Aorta (tissue), 5 donors: ENCODE measurements around the gene SAMD7. TPM values are rescaled to one million over a fixed set of nuclear protein-coding genes. Genes with fewer than 3 reads are reported as not detected.
A peak's percentile ranks its signal among the peaks of the same experiment; 100 is the strongest.

Experiments used
- ATAC-seq: fragments of 200-7000 bp; cut with Tn5 transposase; one replicate; pipeline ENCODE4 v1.9.1; 2022; ENCODE audit warnings: moderate library complexity; ENCODE audit not compliant: low FRiP score
- DNase-seq, 2 donors: peaks; one replicate each; pipeline ENCODE4 v3.0.0-alpha.2; 2020
- H3K27ac ChIP-seq, 2 donors: one replicate each; pipeline ENCODE4 v1.5.1; 2013; ENCODE audit warnings: low read length in 2 of 2, mild to moderate bottlenecking in 2 of 2, moderate library complexity in 2 of 2, control low read depth in 1 of 2, inconsistent platforms in 1 of 2, low read depth in 1 of 2
- H3K27me3 ChIP-seq, 2 donors: one replicate each; pipeline ENCODE4 v1.6.1; 2013; ENCODE audit warnings: control low read depth in 1 of 2, low read length in 1 of 2, mild to moderate bottlenecking in 1 of 2, moderate library complexity in 1 of 2; ENCODE audit not compliant: insufficient read depth in 2 of 2, control insufficient read depth in 1 of 2
- H3K36me3 ChIP-seq, 2 donors: one replicate each; pipeline ENCODE4 v1.6.1; 2013; ENCODE audit warnings: control low read depth in 1 of 2, low read length in 1 of 2, mild to moderate bottlenecking in 1 of 2; ENCODE audit not compliant: insufficient read depth in 2 of 2, control insufficient read depth in 1 of 2
- H3K4me1 ChIP-seq, 2 donors: one replicate each; pipeline ENCODE4 v1.6.1; 2013; ENCODE audit warnings: low read length in 2 of 2, control low read depth in 1 of 2, mild to moderate bottlenecking in 1 of 2, moderate library complexity in 1 of 2; ENCODE audit not compliant: insufficient read depth in 2 of 2, control insufficient read depth in 1 of 2
- H3K4me3 ChIP-seq, 2 donors: one replicate each; pipeline ENCODE4 v1.5.1; 2013; ENCODE audit warnings: low read length in 2 of 2, control low read depth in 1 of 2, mild to moderate bottlenecking in 1 of 2
- H3K9me3 ChIP-seq: one replicate; pipeline ENCODE4 v1.6.1; 2013; ENCODE audit warnings: mild to moderate bottlenecking, low read length; ENCODE audit not compliant: control insufficient read depth
- WGBS, 2 donors: extraction: QIAGEN DNeasy Blood & Tissue Kit; methylation state at CpG; one replicate each; pipeline ENCODE4 v1.1.7; 2013; 5-methylcytosine and 5-hydroxymethylcytosine counted together
- intact Hi-C, 2 donors: fragments of 100-400 bp; cut with DNase I; formaldehyde crosslinking; loops; one replicate each; pipeline versions ENCODE4 v1.14.2 to v1.15.0; 2022
- long read RNA-seq, 2 donors: library from polyadenylated mRNA; unstranded; transcript quantifications; one replicate each; pipeline ENCODE4 v2.0.0, GENCODE V29; 2020 to 2021
- polyA plus RNA-seq, 2 donors: library from polyadenylated mRNA; stranded (reverse); fragments of 200-250 nt; gene quantifications; one replicate each; pipeline ENCODE4 v1.2.3, GENCODE V29; 2013
- total RNA-seq, 2 donors: library from RNA; stranded (reverse); fragmentation: NEBNext Ultra II Directional; extraction: Animal tissue kit (Norgen Biotek cat#: 25700); gene quantifications; one replicate each; pipeline ENCODE4 v1.2.1, GENCODE V29; 2021
- donor health status: healthy with polysubstance abuse.
- donor health status: Bipolar disorder and iron deficiency.
- donor health status: DM: no; HTN: no; CAD: no.
- donor health status: DM: no; HTN: no; CAD: no.
- donor health status: DM: yes; HTN: yes; CAD: no.

The SAMD7 gene, protein sequence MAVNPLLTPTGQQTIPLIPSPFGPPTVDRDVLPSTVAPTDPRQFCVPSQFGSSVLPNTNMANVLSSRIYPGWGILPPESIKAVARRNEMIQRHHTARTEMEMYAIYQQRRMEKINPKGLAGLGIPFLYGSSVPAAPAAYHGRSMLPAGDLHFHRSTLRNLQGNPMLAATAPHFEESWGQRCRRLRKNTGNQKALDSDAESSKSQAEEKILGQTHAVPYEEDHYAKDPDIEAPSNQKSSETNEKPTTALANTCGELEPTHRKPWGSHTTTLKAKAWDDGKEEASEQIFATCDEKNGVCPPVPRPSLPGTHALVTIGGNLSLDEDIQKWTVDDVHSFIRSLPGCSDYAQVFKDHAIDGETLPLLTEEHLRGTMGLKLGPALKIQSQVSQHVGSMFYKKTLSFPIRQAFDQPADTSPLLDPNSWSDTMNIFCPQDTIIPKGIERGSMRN
- total RNA-seq (not detected), polyA plus RNA-seq (not detected)
- long read RNA-seq, donor 1, result 0 reads
- long read RNA-seq, donor 2, result 0 reads

- 90 to 97% methylated on average over 1 of the region's 1 CpG for WGBS, 2 donors
- ATAC-seq, result no peak
These were observed at the start of gene SAMD7 for GRCh38 chr3:169911272-169911671. SAMD7 (plus strand) TSS chr3:169911572; CDS start chr3:169919499, 7,927 bp downstream.

DNA sequence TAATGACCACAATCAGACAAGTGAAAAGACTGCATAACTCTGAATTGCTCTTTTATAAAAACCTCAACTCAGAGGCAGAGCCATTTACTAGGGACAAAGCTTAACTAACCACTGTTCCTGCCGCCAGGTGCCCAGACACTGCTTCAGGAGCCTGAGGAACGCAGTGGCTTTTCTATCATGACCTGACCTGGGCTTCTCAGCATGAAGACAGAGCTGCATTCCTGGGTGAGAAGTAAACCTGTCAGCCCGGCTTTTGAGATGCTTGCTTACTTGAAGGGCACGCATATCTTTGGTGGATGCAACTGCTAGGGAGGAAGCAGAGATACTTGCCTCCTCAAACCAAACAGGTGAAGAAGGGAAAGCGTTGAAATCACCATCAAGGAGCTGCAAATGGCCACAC is 49.5 kb upstream of the SAMD7 start:
- Histone ChIP-seq H3K27me3 (peaks cover 0 to 2% of the 10 kb centered on the region in 2 donors), H3K9me3 (no peaks in the 10 kb centered on the region), H3K27ac (no peak overlapping the region), H3K4me3 (no peak overlapping the region), H3K4me1 (no peaks in the 10 kb centered on the region), H3K36me3 (no peaks in the 10 kb centered on the region)
- DNase-seq (no peak), ATAC-seq (no peak)
- intact Hi-C loops, result loop anchor here (5.0 to 10.0 kb wide), 2 partner anchors 103 to 105 kb away; partner anchors contain the start of gene SEC62 (in 2 of the 2)
- 89 to 91% methylated on average over 5 of the region's 5 CpGs for WGBS, 2 donors

More at GRCh38 chr3:169911272-169911671, at the start of gene SAMD7:
- intact Hi-C loops, result no loop called here
- no peaks in the 10 kb centered on the region for H3K9me3 ChIP-seq
- no peak within 1 kb of the TSS for H3K4me3 ChIP-seq
- no peaks in the 10 kb centered on the region for H3K36me3 ChIP-seq
- no peak for DNase-seq
- no peaks in the 10 kb centered on the region for H3K4me1 ChIP-seq
- no peaks in the 10 kb centered on the region for H3K27me3 ChIP-seq
- no peak within 1 kb of the TSS for H3K27ac ChIP-seq

GRCh38 chr3:169863458-169863899 is 47.9 kb upstream of the SAMD7 start:
- intact Hi-C loops, result loop anchor here (5.0 to 10.0 kb wide), 2 partner anchors 101 to 104 kb away; partner anchors contain the start of gene SEC62 (in 2 of the 2)
- no peak overlapping the region for H3K4me3 ChIP-seq
- H3K27me3 ChIP-seq, result no peaks in the 10 kb centered on the region
- no peaks in the 10 kb centered on the region for H3K9me3 ChIP-seq
- H3K36me3 ChIP-seq, result no peaks in the 10 kb centered on the region
- WGBS, 2 donors, result 1% methylated on average over 6 of the region's 6 CpGs
- DNase-seq (peak in 1 of 2 donors; percentile 57), ATAC-seq (peak; percentile 89)
- no peaks in the 10 kb centered on the region for H3K4me1 ChIP-seq
- no peak overlapping the region for H3K27ac ChIP-seq

GRCh38 chr3:169864270-169864669 is 47.1 kb upstream of the SAMD7 start:
- H3K27ac ChIP-seq, result no peak overlapping the region
- no peaks in the 10 kb centered on the region for H3K9me3 ChIP-seq
- WGBS, 2 donors, result 84 to 88% methylated on average over 2 of the region's 2 CpGs
- DNase-seq (no peak), ATAC-seq (no peak)
- intact Hi-C loops, result loop anchor here (5.0 to 10.0 kb wide), 2 partner anchors 101 to 103 kb away; partner anchors contain the start of gene SEC62 (in 2 of the 2)
- no peaks in the 10 kb centered on the region for H3K36me3 ChIP-seq
- no peaks in the 10 kb centered on the region for H3K4me1 ChIP-seq
- H3K27me3 ChIP-seq, result no peaks in the 10 kb centered on the region
- no peak overlapping the region for H3K4me3 ChIP-seq

DNA sequence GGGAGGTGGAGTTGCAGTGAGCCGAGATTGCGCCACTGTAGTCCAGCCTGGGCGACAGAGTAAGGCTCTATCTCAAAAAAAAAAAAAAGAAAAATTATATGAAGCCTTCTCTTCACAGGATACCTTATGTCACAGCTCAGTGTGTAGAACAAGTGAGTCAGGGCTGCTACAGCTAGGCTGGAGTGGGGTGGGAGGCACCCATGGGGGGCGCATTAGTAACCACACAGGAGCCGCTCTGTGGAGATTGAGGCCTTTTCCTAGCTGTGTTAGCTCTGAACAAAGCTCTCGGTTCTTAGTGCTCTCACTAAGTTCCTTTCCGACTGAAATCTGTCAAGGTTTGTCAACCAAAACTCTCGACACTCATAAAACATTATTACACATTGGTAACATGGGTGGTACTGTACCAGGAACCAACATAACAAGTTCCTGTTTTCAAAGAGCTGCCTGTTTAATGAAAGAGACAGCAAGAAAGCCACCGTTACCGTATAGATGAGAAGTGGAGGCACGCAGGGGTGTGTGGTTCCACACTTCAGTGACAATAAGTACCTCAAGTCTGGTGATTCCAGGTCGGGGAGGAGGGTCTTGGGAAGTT is 46.1 kb upstream of the SAMD7 start:
- DNase-seq (no peak), ATAC-seq (no peak)
- H3K9me3 ChIP-seq, result no peaks in the 10 kb centered on the region
- intact Hi-C loops, result loop anchor here in 1 of 2 donors (10.0 kb wide), 1 partner anchor 100 kb away; the partner anchor contains the start of gene SEC62
- no peaks in the 10 kb centered on the region for H3K4me1 ChIP-seq
- H3K36me3 ChIP-seq, result no peaks in the 10 kb centered on the region
- no peaks in the 10 kb centered on the region for H3K27me3 ChIP-seq
- no peak overlapping the region for H3K4me3 ChIP-seq
- WGBS, 2 donors, result 78 to 81% methylated on average over 12 of the region's 12 CpGs
- no peak overlapping the region for H3K27ac ChIP-seq

DNA sequence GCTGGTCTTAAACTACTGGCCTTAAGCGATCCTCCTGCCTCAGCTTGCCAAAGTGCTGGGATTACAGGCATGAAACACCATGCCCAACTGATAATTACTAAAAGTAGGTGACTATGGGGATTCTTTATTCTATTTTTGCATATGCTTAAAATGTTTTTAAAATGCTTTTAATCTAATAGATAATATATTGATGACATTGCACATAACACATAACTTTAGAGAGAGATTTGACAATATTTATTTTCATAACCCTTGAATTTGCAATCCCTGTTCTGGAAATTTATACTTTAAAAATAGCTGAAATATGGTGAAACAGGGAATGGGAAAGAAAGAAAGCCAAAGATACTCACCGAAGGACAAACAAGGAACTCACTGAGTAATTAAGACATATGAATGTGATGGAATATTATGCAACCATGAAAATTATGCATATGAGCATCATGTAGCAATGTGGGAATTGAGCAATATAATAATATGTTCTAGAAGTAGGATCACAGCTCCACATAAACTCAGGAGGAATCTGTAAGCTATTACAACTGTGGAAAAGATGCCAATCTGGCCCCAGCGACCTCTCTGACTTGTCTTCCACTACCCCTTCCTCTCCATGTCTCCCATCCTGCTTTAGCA is 43.7 kb upstream of the SAMD7 start:
- Histone ChIP-seq H3K4me3 (no peak overlapping the region), H3K27me3 (no peaks in the 10 kb centered on the region), H3K36me3 (no peaks in the 10 kb centered on the region), H3K9me3 (no peaks in the 10 kb centered on the region), H3K4me1 (no peaks in the 10 kb centered on the region), H3K27ac (no peak overlapping the region)
- ATAC-seq (no peak), DNase-seq (no peak)
- intact Hi-C loops, result loop anchor here in 1 of 2 donors (10.0 kb wide), 1 partner anchor 97 kb away; the partner anchor contains the start of gene SEC62
- 90 to 95% methylated on average over 3 of the region's 3 CpGs for WGBS, 2 donors

DNA sequence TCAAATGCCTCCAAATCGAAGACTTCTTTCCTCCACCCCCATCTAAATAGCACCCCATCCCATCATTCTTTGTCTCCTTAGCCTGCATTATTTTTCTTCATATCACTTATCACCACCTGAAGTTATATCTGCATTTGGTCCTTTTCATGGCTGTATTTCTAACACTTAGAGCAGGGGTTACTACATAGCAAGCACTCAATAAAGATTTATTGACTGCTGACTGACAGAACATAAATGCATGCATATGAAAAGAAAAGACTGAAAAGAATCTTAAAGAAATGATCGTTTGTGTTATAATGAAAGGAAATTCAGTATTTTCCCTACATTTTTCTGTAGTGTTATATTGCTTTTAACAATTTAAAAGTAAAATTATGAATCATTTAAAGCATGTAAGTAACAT is 43.0 kb upstream of the SAMD7 start:
- no peak overlapping the region for H3K27ac ChIP-seq
- H3K36me3 ChIP-seq, result no peaks in the 10 kb centered on the region
- no peak for ATAC-seq
- no peak overlapping the region for H3K4me3 ChIP-seq
- 81 to 88% methylated on average over 2 of the region's 2 CpGs for WGBS, 2 donors
- no peaks in the 10 kb centered on the region for H3K9me3 ChIP-seq
- no peaks in the 10 kb centered on the region for H3K27me3 ChIP-seq
- no peaks in the 10 kb centered on the region for H3K4me1 ChIP-seq
- DNase-seq, result no peak
- intact Hi-C loops, result loop anchor here in 1 of 2 donors (10.0 kb wide), 1 partner anchor 96 kb away; the partner anchor contains the start of gene SEC62

GRCh38 chr3:169869484-169870220 is 41.7 kb upstream of the SAMD7 start, which contains the start of gene LRRC31:
LRRC31 (minus strand) TSS chr3:169869935; CDS start chr3:169869807, 128 bp downstream.
- intact Hi-C loops, result loop anchor here in 1 of 2 donors (10.0 kb wide), 1 partner anchor 95 kb away; the partner anchor contains the start of gene SEC62
- no peak within 1 kb of the TSS for H3K4me3 ChIP-seq
- no peaks in the 10 kb centered on the region for H3K9me3 ChIP-seq
- H3K36me3 ChIP-seq, result no peaks in the 10 kb centered on the region
- 46 to 55% methylated on average over 2 of the region's 2 CpGs for WGBS, 2 donors
- no peak for DNase-seq
- no peak within 1 kb of the TSS for H3K27ac ChIP-seq
- ATAC-seq, result no peak
- H3K27me3 ChIP-seq, result no peaks in the 10 kb centered on the region
- H3K4me1 ChIP-seq, result no peaks in the 10 kb centered on the region
